HG02973 (cell line): ENCODE measurements around the gene TMEM184A.

Experiments used
- ATAC-seq: cut with Tn5 transposase; IDR thresholded peaks from one replicate; pipeline ENCODE4 v1.9.1; 2021; ENCODE audit warnings: moderate library complexity; ENCODE audit not compliant: unreplicated experiment

Gene TMEM184A

GRCh38 chr7:1505731-1506550, 50.1 kb downstream of the TMEM184A start:
- no peak for ATAC-seq

DNA sequence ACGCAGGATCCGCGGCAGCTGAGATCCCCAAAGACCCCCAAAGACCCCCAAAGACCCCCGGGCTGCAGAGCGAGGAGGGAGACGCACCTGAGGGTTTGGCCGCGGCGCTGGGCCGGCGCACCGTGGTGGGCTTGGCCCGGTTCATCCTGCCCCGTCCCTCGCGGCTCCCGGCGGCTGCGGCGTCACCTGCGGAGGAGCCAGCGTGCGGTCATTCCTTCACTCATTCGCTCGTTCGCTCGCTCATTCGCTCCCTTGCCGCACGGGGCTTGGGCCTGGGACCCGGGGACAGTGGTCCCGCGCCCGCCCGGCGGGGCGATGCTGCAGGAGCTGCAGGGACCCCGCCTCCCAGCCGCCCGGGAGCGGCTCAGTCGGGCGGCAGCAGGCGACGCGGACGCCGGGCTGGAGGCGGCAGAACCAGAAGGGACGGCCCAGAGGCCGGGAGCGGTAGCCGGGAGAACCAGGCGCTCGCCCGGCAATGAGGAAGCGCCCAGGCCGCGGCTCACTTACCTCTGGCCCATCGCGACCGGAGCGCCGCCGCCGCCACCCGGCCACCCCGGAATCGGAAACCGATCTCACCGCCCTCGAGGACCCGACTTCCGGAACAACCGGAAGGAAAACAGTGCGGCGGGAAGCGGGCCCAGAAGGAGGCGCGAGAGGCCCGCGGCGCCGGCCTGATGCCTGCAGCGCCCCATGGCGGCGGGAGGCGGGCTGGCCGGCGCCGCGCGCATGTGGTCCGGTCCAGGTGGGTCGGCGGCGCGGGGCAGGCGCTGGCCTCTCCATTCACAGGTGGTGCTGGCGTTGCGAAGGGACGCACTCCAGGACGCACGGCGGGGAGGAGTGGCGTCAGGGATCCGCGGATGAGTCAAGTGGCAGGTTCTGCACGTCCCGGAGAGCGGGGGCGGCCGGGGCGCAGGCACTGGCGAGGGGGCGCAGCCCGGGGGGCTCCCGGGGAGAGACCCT, 51.9 kb downstream of the TMEM184A start, which contains the start of gene INTS1:
Gene INTS1, minus strand, starts transcription at position 574 of the 960 bp plus-strand sequence. Its CDS starts 429 bp downstream, at position 145.
- ATAC-seq: peak; percentile 76

GRCh38 chr7:1503390-1503789, 52.6 kb downstream of the TMEM184A start:
- ATAC-seq: no peak

DNA sequence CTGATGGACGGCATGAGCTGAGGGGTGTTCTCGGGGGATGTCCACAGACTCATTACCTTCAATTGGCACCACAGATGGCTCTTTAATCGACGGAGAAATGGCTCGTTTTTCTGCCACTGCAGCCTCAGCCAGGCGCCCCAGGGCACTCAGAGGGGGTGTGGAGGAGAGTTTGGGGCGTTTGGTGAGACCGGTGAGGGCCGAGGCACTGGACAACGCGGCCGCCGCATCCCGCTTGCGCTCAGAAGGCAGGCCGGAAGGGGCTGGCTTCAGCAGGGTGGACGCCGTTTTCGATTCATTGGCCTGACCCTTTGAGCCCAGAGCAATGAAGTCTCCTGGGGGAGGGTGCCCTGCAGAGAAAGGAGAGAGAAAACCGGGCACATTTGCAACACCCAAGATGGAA, 53.2 kb downstream of the TMEM184A start:
- no peak for ATAC-seq

DNA sequence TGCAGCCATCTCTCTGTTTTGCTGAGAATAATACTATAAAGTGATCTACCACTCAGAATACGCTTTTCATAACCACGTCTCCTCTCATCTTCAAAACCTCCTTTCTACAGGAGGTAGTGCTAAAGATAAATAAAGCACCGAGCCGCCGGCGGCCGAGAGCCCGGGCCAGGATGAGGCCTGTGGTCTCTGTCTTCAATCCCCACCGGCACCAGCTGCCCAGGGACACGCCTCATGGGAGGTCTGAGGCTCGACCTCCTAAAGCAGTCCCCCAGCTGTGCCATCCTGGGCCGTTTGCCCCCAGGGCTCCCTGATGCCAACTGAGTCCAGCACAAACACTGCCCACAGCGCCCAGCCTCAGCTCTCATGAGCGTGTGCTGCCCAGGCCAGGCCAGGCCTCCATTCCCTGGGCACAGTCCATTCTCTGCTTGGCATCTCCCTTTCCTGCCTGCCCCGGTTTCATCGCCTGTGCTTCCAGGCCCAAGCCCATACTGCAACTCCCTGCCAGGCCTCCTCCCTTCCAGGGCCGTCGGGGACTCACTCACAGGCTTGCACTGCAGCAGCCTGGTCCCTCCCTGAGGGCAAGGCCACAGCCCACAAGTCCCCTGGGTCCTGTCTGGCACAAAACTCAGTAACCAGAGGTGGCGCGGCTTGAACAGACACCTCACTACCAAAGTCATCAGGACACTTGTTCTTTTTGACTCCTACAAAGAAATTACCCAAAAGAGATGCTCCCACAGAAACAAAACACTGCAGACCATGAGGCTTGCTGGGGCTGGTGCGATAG, 54.3 kb downstream of the TMEM184A start:
- no peak for ATAC-seq

DNA sequence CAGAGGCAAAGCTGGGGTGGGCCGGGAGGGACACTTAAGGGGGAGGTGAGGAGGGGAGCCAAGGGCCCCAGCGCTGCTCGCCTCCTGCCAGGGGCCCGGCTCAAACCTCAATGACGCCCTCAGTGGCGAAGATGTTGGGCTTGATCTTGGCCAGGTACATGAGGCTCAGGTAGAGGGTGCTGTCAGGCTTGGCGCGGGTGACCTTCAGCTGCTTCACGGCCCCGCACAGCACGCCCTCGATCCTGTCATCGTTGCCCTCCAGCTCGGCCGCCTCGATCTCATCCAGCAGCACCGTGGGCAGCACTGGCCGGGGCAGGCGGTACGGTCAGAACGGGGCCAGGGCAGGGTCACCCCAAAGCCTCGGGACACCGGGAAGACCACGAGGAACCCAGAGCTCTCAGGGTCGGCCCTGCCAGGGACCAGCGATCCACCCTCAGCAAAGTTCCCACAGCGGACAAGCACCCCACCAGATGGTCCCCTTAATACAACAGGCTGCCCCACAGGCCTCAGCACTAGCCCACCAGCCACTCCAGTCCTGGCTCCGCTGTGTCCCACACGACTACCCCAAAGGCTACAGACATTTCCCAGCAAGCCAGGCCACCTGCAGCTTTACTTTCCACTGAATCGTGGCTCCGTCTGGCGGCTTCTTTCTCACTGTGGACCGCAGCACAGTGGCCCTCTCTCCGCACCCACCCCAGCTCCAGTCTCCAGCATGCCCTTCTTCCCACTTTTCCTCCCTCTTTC, 55.8 kb downstream of the TMEM184A start:
- ATAC-seq: no peak

DNA sequence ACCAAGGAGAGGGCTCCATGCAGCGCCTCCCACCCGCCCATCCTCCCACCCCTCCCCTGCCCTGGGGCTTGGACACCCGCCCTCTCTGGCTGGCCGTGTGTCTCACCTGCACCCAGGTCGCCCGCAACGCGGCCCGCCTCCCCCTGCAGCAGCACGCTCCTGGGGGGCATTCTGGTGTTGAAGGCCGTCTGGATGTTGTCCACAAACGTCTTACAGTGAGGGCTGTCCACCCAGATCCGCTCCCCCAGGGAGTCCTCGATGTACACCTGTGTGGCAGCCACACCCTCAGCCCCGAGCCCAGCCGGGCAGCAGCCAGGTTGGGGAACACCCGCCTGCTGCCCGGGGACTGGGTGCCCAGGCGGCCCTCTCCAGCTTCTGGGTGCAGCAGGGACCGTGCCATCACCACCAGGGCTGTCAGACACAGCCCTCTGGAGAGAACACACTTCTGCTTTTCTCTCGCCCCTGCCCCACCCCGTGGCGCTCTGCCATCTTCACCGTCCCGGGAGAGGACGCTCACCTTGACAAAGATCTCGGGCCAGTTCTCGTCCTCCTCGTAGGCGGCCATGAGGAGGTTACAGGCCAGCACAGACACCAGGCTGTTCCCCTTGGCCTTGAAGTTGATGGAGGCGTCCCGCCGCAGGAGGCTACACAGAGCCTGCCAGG, 56.5 kb downstream of the TMEM184A start:
- ATAC-seq: no peak

GRCh38 chr7:1498370-1499305, 57.4 kb downstream of the TMEM184A start:
- no peak for ATAC-seq

DNA sequence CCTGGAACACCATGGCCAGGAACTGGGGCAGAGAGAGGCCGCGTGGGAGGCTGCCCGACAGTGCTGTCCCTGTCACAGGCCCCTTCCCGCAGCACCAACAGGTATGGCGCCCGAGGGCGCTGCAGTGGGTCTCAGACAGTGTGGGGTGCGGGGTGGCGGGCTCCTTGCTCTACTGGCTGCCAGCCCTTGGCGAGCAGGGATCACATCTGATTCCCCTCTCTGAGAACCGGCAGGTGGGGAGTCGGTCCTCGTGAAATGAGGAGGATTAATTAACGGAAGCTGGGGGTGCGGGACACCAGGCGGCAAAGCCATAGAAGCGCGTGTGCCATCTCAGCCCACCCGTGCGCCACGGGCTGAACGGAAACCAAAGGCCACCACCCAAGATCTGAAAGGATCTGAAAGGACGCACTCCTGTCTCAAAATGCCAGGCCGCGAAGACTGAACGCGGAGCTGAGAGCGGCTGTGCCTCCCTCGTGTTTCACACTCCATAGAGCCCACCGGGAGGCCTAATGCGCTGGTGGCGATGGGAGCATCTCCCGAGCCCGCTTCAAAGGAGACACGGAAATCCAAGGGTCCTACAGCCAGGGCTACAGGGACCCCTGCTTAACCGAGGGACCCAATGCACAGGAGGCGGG, 58.6 kb downstream of the TMEM184A start:
- no peak for ATAC-seq

- no peak for ATAC-seq
Observed at GRCh38 chr7:1496531-1497292, 59.3 kb downstream of the TMEM184A start.

DNA sequence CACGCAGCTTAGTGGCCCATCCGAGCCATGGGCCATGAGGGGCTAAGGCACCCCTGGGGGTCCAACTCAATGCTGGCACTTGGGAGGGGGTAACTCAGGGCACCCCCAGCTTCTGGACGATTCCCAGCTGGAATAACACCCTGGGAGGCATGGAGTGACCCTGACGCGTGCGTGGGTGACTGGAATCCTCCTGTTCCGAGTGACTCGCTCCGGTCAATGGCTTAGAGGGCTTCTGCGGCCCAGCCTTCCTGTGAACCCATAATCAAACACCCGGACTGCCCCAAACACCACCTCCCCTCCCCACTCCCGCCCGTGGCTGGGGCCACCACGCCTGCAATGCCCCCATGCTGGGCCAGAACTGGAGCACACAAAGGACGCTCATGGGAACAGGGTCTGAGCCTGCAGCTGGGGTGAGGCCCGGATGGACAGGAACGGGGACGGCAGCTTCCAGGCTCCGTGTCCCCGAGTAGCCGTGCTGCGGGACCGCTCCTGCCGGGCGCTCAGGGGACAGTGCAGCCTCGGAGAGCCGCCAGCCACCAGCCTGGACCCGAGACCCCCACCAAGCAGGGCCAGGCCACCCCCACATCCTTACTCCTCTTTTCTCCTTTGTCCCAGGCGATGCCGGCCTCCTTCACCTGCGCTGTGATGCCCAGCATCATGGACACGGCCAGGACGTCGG, 60.3 kb downstream of the TMEM184A start:
- ATAC-seq: no peak

- ATAC-seq: no peak
Observed at GRCh38 chr7:1494866-1495563, 61.0 kb downstream of the TMEM184A start.

DNA sequence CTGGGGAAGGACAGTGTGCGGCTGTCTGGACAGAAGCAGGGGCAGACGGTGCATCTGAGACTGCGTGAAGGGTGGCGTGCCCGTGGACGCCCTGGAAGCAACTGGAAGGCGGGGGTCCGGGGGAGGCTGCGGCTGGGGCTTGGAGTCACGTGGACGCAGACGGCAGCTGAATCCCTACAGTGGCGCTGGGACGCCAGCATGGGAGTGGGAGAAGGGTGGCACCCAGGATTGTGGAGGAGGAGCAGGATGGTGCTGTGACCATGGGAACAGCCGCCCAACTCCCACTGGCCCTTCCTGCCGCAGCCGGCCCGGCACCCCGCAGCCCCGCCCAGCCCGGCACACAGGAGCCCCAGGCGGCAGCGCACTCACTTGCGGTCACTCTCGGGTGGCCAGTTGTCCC, 61.6 kb downstream of the TMEM184A start:
- ATAC-seq: no peak

DNA sequence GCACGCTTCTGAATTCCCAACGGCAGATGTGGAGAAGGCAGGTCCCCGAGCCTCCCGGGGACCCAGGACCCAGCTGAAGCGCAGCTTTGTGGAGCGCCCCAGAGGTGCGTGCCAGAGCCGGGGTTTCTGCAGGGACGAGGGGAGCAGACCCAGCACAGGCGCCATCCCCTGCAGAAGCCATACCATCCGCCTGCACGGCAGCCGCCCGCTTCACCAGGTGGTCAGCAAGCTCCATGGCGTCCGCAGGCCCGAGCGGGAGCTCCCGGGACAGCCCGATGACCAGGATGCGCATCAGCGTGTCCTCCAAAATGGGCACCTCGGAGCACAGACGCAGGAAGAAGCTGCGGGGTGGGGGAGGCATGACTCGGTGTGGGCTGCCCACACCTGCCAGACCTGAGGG, 62.4 kb downstream of the TMEM184A start:
- ATAC-seq: no peak

DNA sequence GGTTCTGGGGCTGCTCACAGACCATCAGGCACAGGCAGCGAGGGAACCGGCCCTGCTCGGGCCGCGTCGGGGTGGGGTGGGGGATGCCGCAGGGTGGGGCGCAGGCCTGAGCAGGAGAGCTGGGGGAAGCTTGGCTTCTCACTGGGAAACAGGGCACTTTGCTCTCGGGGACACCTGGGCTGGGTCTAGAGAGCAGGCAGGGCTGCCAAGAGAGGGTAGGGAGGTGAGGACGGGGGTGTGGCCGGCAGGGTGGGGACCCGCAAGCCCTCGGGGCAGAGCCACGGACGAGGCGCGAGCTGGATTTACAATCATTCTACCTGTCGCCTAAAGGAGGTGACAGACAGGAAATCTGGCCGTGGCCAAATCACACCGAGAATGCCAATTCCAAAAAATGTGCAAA, 62.9 kb downstream of the TMEM184A start:
- no peak for ATAC-seq

DNA sequence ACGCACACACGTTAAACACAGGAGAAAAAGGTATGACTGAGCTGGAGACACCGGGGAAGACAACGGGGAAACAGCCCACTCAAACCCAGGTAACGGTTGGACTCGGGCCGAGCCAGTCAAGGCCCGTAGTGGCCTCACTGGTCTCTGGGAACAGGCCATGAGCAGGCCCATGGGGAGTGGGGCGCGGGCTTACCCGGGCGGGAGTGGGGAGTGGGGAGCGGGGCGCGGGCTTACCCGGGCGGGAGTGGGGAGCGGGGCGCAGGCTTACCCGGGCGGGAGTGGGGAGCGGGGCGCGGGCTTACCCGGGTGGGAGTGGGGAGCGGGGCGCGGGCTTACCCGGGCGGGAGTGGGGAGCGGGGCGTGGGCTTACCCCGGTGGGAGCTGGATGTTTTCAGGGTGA, 63.4 kb downstream of the TMEM184A start:
- ATAC-seq: no peak
